Fibroblast of upper back skin (primary cell): ENCODE data around the gene TCEANC2.

Experiments
- DNase-seq: peaks from one replicate; pipeline ENCODE4 v3.0.0-alpha.2; 2013

Gene TCEANC2

GRCh38 chr1:54117815-54118563 lies 64.6 kb downstream of the TCEANC2 start:
- DNase-seq, result no peak

- peak; percentile 87 for DNase-seq
Measured at GRCh38 chr1:54118704-54119103, 65.3 kb downstream of the TCEANC2 start.

GRCh38 chr1:54120018-54120697 lies 66.8 kb downstream of the TCEANC2 start:
- DNase-seq, result no peak

GRCh38 chr1:54120698-54121481 lies 67.5 kb downstream of the TCEANC2 start:
- DNase-seq, result no peak

GRCh38 chr1:54121482-54122134 lies 68.2 kb downstream of the TCEANC2 start:
- DNase-seq, result peak; percentile 87

GRCh38 chr1:54122135-54122751 lies 68.8 kb downstream of the TCEANC2 start:
- DNase-seq, result no peak

GRCh38 chr1:54122992-54123391 lies 69.6 kb downstream of the TCEANC2 start:
- no peak for DNase-seq

GRCh38 chr1:54124472-54124871 lies 71.1 kb downstream of the TCEANC2 start:
- DNase-seq, result no peak

- DNase-seq, result no peak
Measured at GRCh38 chr1:54124906-54125305, 71.5 kb downstream of the TCEANC2 start.

- no peak for DNase-seq
Measured at GRCh38 chr1:54125386-54126070, 72.1 kb downstream of the TCEANC2 start.

GRCh38 chr1:54126271-54126815 lies 72.9 kb downstream of the TCEANC2 start:
- no peak for DNase-seq

- no peak for DNase-seq
Measured at GRCh38 chr1:54127594-54128300, 74.3 kb downstream of the TCEANC2 start.

GRCh38 chr1:54129858-54130257 lies 76.5 kb downstream of the TCEANC2 start:
- DNase-seq, result no peak

- no peak for DNase-seq
Measured at GRCh38 chr1:54131419-54131818, 78.0 kb downstream of the TCEANC2 start.

- peak; percentile 27 for DNase-seq
Measured at GRCh38 chr1:54132495-54132894, 79.1 kb downstream of the TCEANC2 start.

GRCh38 chr1:54134295-54134694 lies 80.9 kb downstream of the TCEANC2 start:
- DNase-seq, result no peak

- DNase-seq, result peak; percentile 84
Measured at GRCh38 chr1:54135436-54136120, 82.2 kb downstream of the TCEANC2 start.

GRCh38 chr1:54136269-54136896 lies 83.0 kb downstream of the TCEANC2 start:
- DNase-seq, result no peak

GRCh38 chr1:54136963-54137533 lies 83.6 kb downstream of the TCEANC2 start:
- DNase-seq, result no peak
